BE2C (cell line): ENCODE results near the gene EPB41.

Experiments used
- DNase-seq: peaks from one replicate; pipeline ENCODE4 v3.0.0-alpha.2; 2020
- H3K27me3 ChIP-seq: fragments of 250-450 bp; sonication (Bioruptor Pico); 2 replicates; pipeline ENCODE4 v1.5.1; 2020; ENCODE audit warnings: mild to moderate bottlenecking
- H3K36me3 ChIP-seq: fragments of 250-450 bp; sonication (Bioruptor Pico); 2 replicates; pipeline ENCODE4 v1.5.1; 2020; ENCODE audit warnings: mild to moderate bottlenecking
- H3K4me1 ChIP-seq: fragments of 250-450 bp; sonication (Bioruptor Pico); 2 replicates; pipeline ENCODE4 v1.5.1; 2020
- H3K4me3 ChIP-seq: 2 replicates; pipeline ENCODE4 v1.5.1; 2011; ENCODE audit warnings: low read depth, low read length
- H3K9me3 ChIP-seq: fragments of 250-450 bp; sonication (Bioruptor Pico); 2 replicates; pipeline ENCODE4 v1.5.1; 2020
- TF ChIP-seq, protein P1 (sequence below): IDR thresholded peaks from 2 replicates; pipeline ENCODE4 v1.5.1; 2012; ENCODE audit warnings: mild to moderate bottlenecking, low read depth, low read length

Gene EPB41

DNA sequence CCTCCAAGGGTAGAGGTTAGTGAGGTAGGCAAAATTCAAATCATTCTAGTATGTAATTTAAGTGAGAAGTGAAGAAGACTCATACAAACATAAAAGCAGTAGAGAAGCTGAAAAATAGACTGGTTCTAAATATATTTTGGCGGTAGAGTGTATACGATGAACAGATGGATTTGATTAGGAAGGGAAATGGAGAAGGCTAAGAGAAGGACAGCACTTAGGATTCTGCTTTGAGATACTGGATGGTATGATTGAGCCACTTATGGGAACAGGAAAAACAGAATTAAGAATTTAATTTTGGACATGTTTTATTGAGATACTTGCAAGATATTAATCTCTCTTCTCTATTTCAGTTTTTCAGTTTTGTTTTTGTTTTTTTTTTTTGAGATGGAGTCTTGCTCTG lies 60.1 kb downstream of the EPB41 start:
- Histone ChIP-seq H3K36me3 (no peaks in the 10 kb centered on the region), H3K4me3 (no peak overlapping the region), H3K27me3 (no peaks in the 10 kb centered on the region), H3K4me1 (no peaks in the 10 kb centered on the region), H3K9me3 (no peaks in the 10 kb centered on the region)
- TF ChIP-seq, protein P1, sequence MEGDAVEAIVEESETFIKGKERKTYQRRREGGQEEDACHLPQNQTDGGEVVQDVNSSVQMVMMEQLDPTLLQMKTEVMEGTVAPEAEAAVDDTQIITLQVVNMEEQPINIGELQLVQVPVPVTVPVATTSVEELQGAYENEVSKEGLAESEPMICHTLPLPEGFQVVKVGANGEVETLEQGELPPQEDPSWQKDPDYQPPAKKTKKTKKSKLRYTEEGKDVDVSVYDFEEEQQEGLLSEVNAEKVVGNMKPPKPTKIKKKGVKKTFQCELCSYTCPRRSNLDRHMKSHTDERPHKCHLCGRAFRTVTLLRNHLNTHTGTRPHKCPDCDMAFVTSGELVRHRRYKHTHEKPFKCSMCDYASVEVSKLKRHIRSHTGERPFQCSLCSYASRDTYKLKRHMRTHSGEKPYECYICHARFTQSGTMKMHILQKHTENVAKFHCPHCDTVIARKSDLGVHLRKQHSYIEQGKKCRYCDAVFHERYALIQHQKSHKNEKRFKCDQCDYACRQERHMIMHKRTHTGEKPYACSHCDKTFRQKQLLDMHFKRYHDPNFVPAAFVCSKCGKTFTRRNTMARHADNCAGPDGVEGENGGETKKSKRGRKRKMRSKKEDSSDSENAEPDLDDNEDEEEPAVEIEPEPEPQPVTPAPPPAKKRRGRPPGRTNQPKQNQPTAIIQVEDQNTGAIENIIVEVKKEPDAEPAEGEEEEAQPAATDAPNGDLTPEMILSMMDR = no peak
- no peak for DNase-seq

GRCh38 chr1:28976248-28976647 lies 61.9 kb downstream of the EPB41 start:
- Histone ChIP-seq H3K4me1 (no peaks in the 10 kb centered on the region), H3K27me3 (no peaks in the 10 kb centered on the region), H3K9me3 (no peaks in the 10 kb centered on the region), H3K36me3 (no peaks in the 10 kb centered on the region), H3K4me3 (no peak overlapping the region)
- TF ChIP-seq, protein P1 = no peak
- no peak for DNase-seq

DNA sequence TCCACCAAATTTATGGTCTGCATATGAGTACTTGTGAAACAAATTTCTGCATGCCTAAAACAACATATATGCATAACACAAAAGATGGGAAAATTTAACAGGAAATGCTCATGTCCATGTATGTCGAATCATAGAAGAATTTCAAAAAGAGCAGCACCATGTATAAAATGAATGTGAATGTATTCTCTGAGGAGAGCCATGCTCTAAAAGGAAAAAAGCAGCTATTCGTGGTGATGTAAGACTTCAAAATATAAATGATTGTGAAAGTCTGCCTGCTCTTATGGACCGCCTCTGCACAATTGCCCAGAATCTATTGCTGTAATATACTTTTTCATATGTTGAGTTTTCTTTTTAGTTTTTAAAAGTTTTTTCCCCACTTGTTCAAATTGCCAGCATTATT lies 66.8 kb downstream of the EPB41 start:
- H3K36me3 ChIP-seq = no peaks in the 10 kb centered on the region
- no peaks in the 10 kb centered on the region for H3K9me3 ChIP-seq
- DNase-seq = no peak
- H3K4me1 ChIP-seq = no peaks in the 10 kb centered on the region
- TF ChIP-seq, protein P1 = no peak
- no peaks in the 10 kb centered on the region for H3K27me3 ChIP-seq
- H3K4me3 ChIP-seq = no peak overlapping the region

GRCh38 chr1:28982198-28982597 lies 67.8 kb downstream of the EPB41 start:
- DNase-seq = no peak
- no peaks in the 10 kb centered on the region for H3K9me3 ChIP-seq
- no peak overlapping the region for H3K4me3 ChIP-seq
- H3K4me1 ChIP-seq = no peaks in the 10 kb centered on the region
- H3K27me3 ChIP-seq = no peaks in the 10 kb centered on the region
- no peaks in the 10 kb centered on the region for H3K36me3 ChIP-seq
- TF ChIP-seq, protein P1 = no peak

DNA sequence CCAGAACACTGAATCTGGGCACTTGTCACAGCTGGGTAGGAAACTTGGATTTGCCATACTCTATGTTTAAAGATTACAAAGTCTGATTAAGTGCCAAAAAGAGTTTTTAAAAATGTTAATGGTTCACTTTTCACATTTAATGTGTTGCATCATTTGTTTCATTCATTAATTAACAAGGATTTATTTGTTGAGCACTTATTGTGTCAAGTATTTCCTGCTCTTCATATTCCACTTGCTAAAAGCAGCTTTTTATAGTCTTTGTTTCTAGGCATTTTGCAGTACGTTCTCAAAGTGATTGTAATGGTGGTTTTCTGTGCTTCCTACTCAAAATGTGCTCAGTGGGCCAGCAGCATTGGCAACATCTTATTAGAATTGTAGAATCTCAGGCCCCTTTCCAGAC lies 68.7 kb downstream of the EPB41 start:
- Histone ChIP-seq H3K27me3 (no peaks in the 10 kb centered on the region), H3K9me3 (no peaks in the 10 kb centered on the region), H3K4me3 (no peak overlapping the region), H3K36me3 (no peaks in the 10 kb centered on the region), H3K4me1 (no peaks in the 10 kb centered on the region)
- TF ChIP-seq, protein P1 = no peak
- DNase-seq = no peak

- Histone ChIP-seq H3K4me1 (no peaks in the 10 kb centered on the region), H3K36me3 (no peaks in the 10 kb centered on the region), H3K4me3 (no peak overlapping the region), H3K27me3 (no peaks in the 10 kb centered on the region), H3K9me3 (no peaks in the 10 kb centered on the region)
- no peak for DNase-seq
- TF ChIP-seq, protein P1 = peak; percentile 16; the same call in 1 of the 2 replicates
These were observed 69.3 kb downstream of the EPB41 start for GRCh38 chr1:28983509-28984310.
